ENCODE data around the gene C12orf43.

Gene C12orf43

DNA sequence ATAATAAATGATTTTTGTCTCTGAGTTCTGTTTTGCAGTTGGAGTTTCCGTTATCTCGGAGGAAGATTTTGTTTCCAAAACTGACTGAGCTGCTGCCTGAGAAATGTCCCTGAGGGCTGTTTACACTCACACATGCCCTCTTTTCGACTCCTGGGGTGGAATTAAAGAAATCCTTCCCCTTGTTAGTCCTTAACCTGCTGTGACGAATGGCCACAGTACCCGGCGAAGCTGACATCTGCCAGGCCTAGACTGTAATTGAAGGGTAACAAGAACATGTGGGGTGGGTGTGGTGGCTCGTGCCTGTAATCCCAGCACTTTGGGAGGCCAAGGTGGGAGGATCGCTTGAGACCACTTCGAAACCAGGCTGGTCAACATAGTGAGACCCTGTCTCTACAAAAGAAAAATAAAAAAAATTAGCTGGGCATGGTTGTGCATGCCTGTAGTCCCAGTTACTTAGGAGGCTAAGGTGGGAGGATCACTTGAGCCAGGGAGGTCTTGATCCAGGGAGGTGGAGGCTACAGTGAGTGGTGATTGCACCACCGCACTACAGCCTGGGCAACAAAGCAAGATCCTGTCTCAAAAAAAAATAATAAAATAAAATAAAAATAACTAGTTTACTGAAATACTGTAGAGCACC, 14.4 kb upstream of the C12orf43 start:
- no peak for DNase-seq (ENCODE audit: low spot score)

DNA sequence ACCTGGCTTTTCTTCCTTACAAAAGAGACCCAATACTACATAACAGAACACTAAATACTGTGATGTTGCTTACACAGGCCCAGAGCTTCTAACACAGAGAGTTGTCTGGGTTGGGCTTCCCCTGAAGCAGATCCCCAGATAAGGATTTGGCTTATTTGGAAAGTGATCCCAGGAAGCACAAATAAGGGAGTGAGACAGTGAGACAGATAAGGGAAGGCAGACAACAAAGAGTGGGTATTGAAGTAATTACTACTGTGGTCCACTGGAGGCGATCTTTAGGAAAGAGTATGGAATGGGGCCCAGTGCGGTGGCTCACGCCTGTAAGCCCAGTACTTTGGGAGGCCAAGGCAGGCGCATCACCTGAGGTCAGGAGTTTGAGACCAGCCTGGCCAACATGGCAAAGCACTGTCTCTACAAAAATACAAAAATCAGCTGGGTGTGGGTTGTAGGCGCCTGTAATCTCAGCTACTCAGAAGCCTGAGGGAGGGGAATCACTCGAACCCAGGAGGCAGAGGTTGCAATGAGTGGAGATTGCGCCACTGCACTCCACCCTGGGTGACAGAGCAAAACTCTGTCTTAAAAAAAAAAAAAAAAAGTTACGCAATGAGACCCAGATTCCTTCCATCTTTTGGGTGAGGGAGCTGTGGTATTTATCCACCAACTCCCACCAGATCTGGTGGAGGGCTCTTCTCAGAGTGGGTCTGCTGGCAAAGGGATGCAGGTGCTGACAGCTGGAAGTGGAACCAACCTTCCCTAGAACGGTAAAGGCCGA, 10.2 kb upstream of the C12orf43 start:
- no peak for DNase-seq (ENCODE audit: low spot score)

DNA sequence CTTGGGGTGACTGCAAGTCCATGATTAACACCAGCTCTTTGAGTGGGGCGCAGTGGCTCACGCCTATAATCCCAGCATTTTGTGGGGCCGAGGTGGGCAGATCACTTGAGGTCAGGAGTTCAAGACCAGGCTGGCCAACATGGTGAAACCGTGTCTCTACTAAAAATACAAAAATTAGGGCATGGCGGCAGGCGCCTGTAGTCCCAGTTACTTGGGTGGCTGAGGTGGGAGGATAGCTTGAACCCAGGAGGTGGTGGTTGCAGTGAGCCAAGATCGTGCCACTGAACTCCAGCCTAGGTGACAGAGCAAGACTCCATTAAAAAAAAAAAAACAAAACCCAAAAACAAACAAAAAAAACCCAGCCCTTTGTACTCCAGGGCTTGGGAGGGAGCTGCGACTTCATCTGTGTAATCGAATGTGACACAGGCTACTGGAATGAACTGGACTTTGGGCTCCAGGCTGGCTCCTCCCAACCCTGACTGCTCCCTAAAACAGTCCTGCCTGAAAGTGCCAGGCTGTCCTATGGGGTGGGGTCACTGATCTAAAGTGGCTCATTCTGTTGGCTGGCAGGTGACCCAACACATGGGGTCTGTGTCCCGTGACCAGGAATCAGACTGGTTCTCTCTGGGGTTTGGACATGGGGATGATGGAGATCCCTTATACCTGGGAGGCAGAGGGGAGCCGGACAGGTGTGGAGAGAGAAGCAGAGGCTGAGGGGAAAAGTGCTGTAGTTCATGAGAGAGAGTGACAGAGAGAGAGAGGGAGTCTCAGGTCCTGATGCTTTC, 9.3 kb upstream of the C12orf43 start:
- DNase-seq (ENCODE audit: low spot score) = no peak

DNA sequence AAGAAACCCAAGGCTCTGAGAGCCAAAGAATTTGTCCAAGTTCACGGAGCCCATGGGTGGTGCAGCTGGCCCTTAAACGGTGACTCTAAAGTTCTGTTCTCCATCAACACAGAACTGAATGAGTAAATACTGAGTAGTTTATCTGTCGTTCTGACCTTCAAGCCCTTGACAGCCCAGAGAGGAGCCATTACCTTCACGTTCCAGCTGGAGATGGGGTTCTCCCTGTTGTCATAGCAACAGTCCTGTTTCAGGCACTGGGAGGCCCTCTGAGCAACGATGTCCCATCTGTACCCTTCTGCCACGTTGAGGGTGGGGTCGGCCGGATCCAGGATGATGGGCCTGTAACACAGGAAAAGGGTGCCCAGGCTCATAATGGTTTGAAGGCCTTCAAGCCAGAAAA, 7.5 kb upstream of the C12orf43 start:
- no peak for DNase-seq (ENCODE audit: low spot score)

DNA sequence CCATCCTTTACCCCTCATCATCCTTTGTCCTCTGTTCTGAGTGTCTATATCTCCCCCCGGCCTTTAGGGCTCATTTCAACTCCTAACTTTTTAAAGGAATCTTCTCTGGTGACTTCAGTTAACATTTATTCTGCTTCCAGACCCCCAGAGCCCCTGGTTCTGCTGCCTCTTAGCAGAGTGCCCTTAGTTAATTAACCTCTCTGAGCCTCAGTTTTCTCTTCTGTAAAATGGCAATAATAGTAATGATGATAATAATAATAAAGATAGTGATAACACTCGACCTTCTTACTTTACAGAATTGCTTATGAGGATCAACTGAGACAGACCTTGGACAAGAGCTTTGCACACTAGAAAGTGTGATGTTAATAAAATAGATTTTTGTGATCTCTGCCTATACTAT, 6.4 kb upstream of the C12orf43 start:
- no peak for DNase-seq (ENCODE audit: low spot score)

DNA sequence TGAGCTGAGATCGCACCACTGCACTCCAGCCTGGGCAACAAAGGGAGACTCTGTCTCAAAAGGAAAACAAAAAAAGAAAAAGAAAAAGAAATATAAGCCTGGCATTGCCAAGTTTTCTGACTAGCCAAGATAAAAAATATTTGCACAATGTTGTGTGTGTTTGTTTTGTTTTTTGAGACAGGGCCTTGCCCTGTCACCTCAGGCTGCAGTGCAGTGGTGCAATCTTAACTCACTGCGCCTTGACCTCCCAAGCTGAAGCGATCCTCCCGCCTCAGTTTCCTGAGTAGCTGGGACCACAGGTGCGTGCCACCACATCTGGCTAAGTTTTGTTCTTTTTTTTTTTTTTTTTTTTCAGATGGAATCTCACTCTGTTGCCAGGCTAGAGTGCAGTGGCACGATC, 5.5 kb upstream of the C12orf43 start:
- no peak for DNase-seq (ENCODE audit: low spot score)

DNA sequence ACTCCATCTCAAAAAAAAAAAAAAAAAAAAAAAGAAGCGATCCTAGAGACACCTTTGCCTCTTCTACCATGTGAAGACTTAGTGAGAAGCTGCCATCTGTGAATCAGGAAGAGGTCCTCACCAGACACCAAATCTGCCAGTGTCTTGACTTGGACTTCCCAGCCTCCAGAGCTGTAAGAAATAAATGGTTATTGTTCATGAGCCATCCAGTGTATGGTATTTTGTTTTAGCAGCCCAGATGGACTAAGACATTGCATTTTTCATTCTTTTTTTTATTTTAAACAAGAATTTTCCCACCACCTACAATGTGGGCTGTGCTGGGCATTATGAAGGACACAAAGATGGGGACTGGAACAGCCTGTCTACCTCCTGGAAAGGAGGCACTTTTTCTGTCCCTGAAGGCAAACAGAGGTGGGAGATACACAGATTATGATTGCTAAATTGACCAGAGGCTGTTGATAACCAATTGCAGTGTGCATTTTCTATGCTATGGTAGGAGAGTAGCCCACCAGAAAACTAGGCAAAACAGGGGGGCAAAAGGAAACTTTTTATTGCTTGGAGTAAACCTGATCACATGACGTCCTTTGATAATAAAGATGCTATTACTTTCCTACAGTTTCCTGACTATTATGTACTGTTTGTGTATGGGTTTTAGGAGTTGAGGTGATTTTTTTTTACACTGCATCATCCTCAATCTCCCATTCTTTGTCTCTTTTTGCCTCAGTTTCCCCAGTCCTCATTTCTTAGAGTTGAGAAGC, 2.8 kb upstream of the C12orf43 start:
- no peak for DNase-seq (ENCODE audit: low spot score)

DNA sequence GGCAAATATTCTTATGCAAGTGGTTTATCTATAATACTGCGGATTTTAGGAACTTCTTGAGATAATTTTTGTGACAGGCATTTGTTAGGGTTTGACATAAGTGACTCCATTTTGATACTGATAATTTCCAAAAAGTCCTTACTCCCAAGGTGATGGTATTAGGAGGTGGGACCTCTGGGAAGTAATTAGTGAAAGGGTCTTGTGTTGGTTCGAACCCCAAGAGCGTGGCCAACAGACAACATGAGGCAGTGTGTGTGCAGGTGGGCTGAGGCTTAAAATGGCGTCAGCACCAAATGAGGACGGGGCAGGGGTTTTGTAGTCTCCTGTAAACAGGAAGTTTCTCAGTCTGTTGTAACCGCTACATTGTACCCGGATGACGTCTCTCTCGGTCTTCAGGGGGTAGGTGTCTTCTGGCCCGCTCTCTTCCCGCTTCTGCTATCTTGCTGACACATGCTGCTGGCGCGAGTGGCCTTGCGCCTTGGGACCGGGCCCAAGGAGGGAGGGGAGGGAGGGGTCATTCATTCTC, 1.7 kb upstream of the C12orf43 start:
- DNase-seq (ENCODE audit: low spot score) = no peak

DNA sequence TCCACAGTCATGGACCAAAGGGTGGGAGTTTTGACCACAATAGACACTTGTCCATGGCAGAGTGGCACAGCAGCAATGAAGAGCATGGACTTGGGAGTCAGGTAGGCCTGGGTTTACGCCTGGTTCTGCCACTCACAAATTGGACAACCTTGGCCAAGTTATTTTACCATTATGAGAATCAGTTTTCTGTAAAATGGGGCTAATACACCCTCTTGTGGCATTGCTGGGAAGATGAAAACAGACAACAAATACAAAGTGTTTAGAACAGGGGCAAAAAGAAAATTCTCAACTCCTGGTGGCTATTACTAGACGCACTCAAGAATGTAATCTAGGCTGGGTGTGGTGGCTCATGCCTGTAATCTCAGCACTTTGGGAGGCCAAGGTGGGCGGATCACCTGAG, 2.6 kb downstream of the C12orf43 start:
- DNase-seq (ENCODE audit: low spot score) = no peak

DNA sequence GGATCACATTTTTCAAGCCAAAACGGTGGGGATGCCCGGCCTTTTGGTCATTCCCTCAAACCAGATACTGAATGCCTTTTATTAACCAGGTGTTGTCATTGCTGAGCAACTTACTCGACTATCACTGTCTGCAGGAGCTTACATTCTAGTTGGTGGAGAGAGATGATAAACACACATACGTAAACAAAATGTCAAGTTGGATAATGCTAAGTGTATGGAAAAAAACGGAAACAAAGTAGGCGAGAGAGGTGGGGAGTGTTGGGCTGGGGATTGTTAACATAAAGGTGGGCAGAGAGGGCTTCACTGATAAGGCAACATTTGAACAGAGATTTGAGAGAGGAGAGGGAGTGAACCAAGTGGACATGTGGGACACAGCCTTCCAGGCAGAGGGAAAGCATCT, 4.5 kb downstream of the C12orf43 start:
- DNase-seq (ENCODE audit: low spot score) = no peak

DNA sequence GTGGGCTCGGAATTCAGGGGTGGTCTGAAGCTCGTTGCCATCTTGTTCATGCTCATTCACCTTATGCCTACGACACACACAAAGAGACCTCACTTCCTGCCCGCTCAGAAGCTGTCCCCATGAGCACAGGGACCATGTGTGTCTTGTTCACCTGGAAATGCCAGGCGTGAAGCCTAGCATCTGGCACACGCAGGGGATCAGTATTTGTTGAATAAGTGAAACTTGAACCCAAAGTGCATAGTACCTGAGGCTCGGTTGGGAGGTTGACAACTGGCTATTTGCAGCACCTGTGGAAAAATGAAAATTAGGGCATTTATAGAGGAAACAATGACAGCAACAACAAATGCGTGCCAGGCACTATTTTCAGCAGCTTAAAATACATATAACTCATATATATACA, 5.4 kb downstream of the C12orf43 start:
- DNase-seq (ENCODE audit: low spot score) = no peak

DNA sequence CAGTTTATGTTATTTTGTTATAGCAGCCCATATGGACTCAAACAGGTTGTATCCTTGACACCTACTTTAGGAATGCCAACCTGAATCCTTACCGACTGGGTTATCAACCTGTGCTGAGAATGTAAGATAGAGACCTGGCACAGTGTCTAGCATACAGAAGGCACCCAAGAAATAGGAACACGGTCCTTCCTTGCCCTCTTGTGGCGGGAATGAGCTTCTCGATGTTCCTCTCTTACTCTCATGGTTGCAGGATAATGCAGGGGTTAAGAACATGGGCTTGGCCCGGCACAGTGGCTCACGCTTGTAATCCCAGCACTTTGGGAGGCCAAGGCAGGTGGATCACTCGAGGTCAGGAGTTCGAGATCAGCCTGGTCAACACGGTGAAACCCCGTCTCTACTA, 6.5 kb downstream of the C12orf43 start:
- DNase-seq (ENCODE audit: low spot score) = no peak

DNA sequence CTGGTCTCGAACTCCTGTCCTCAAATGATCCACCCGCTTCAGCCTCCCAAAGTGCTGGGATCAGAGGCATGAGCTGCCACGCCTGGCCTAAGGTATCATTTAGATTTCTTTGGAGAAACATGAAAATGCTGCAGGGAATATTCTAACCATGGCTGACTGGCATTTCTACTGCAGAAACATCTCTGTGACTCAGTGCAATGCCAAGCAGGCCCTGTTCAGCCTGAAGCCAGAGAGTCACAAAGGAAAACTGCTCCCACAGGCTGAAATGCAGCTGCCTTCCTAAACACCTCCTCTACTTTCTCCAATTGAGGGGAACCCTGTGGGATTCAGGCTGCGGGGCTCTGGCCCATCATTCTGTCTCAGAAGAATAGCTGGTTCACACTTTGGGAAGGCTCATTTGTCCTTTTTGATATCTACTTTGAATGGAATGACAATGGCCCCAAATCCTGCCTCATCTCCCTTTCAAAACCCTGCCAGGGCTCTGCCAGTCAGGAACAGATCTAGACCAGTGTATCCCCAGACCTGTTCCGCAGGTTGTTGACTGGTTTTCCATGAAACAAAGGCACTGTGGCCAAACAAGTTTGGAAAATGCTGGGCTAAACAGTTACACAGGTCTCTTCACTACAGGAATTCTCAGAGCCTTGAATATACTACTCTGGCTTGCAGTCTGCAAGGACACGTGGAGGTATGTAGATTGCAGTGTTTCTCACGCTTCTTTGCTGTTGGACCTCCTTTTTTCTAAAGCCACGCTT, 7.8 kb downstream of the C12orf43 start:
- no peak for DNase-seq (ENCODE audit: low spot score)

DNA sequence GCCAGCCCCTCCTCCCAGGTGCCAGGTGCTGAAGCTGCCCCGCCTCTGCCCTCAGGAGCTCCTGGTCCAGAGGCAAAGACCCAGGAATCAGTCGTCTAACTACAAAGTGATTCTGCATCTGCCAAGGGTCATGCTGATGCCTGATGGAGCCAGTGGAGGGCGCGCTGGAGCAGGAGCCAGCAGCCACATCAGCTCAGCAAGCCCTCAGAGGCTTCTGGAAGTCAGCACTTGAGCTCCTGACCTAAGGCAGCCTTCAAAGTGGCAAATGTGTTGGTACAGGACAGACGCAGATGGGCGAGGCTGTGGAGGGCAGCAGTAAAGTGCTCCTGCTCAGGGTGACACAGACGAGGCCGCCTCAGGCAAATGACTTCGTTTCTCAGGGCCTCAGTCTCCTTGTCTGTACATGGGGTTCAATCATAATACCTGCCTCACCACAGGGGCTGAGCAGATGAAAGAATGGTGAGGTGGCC, 10.9 kb downstream of the C12orf43 start:
- peak; percentile 30 for DNase-seq (ENCODE audit: low spot score)

DNA sequence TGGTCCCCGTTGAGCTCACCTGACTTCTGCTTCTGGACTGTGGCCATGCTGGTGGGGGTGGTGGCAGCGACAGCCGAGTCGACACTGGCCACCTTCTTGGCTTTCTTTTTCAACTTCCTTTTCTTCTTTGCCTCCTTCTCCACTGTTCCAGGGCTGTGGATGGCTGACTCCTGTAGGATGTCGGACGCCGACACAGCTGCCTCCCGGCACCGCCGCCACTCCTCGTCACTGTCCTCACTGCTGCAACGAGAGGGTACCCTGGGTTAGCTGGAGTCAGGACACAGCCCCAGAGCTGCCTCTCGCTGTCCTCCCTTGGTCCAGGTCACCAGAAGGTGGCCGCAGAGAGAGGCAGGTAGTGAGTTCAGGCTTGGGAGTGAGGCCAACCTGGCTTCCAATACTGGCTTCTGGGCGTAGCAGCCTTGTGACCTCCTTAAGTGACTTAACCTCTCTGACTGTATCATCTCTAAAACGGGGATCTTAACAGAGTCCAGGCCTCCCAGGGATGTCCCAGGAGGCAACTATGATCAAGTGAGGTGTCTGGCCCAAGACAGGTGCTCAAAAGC, 12.0 kb downstream of the C12orf43 start:
- DNase-seq (ENCODE audit: low spot score) = no peak

DNA sequence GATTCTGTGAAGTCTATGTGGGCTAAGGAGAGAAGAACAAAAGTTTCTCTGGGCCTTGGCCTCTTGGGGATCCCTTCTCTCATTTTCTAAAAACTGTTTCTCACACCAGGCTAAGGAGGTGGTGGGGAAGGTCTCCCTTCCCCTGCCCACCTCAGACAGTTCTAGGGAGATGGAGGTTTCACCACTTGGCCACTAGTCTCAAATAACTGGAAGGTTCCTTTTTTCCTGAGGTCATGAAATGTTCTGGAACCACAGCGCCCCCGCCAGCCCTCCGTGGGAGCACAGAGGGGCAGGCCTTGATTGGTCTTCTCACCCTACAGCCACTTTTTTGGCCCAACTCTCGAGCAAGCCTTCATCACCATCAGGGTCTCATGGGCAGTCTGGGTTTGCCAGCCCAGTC, 12.6 kb downstream of the C12orf43 start:
- no peak for DNase-seq (ENCODE audit: low spot score)

DNA sequence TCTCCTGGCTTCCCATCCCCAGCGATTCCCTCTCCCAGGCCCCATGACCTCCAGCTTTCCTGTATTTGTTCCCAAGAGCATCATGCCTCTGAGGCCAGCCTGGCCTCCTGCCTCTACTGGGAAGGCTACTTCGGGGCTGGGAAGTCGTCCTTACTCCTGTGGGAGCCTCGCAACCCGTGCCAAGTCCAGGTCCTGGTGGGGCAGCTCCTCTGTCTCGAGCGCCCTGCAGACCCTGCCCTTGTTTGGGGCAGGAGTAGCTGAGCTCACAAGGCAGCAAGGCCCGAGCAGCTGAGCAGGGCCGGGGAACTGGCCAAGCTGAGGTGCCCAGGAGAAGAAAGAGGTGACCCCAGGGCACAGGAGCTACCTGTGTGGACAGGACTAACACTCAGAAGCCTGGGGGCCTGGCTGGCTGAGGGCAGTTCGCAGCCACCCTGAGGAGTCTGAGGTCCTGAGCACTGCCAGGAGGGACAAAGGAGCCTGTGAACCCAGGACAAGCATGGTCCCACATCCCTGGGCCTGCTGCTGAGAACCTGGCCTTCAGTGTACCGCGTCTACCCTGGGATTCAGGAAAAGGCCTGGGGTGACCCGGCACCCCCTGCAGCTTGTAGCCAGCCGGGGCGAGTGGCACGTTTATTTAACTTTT, 14.3 kb downstream of the C12orf43 start:
- DNase-seq (ENCODE audit: low spot score) = no peak

DNA sequence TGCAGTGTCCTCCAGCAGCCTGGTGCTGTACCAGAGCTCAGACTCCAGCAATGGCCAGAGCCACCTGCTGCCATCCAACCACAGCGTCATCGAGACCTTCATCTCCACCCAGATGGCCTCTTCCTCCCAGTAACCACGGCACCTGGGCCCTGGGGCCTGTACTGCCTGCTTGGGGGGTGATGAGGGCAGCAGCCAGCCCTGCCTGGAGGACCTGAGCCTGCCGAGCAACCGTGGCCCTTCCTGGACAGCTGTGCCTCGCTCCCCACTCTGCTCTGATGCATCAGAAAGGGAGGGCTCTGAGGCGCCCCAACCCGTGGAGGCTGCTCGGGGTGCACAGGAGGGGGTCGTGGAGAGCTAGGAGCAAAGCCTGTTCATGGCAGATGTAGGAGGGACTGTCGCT, 15.2 kb downstream of the C12orf43 start:
- no peak for DNase-seq (ENCODE audit: low spot score)

DNA sequence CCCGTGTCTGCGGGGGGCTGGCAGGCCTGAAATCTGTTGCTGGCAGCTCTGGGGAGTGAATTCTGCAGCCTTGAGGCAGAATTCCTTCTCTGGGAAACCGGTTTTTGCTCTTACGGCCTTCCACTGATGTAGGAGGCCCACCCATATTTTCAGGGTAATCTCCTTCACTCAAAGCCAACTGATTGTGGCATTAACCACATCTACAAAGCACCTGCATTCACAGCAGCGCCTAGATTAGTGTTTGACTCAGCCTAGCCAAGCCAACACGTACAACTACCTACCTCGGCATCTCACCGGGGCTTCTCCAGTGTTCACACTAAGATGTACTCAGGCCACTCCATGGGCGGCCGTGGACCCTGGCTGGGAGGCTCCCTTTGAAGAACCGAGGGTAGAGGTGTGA, 15.8 kb downstream of the C12orf43 start:
- DNase-seq (ENCODE audit: low spot score) = no peak

Measured in hematopoietic multipotent progenitor cell treated with erythropoietin and hydrocortisone succinate and interleukin-3 and kit ligand, for 15 days (in vitro differentiated cells).